Esophagus (tissue), 2 donors: ENCODE data around the gene BOK. TPM values are rescaled to one million over a fixed set of nuclear protein-coding genes. Genes with fewer than 3 reads are reported as not detected.

Experiments used
- H3K27ac ChIP-seq, 2 donors: one replicate each; pipeline ENCODE4 v1.5.1; 2013; ENCODE audit warnings: low read depth in 2 of 2, mild to moderate bottlenecking in 2 of 2, inconsistent platforms in 1 of 2, low read length in 1 of 2, moderate library complexity in 1 of 2
- H3K27me3 ChIP-seq, 2 donors: one replicate each; pipeline ENCODE4 v1.6.1; 2013; ENCODE audit warnings: low read length in 2 of 2, control low read depth in 1 of 2, mild to moderate bottlenecking in 1 of 2; ENCODE audit not compliant: insufficient read depth in 2 of 2, control insufficient read depth in 1 of 2
- H3K36me3 ChIP-seq, 2 donors: one replicate each; pipeline ENCODE4 v1.6.1; 2013; ENCODE audit warnings: low read length in 1 of 2; ENCODE audit not compliant: control insufficient read depth in 2 of 2, insufficient read depth in 2 of 2
- H3K4me1 ChIP-seq, 2 donors: one replicate each; pipeline ENCODE4 v1.6.1; 2013; ENCODE audit warnings: low read length in 1 of 2; ENCODE audit not compliant: control insufficient read depth in 2 of 2, insufficient read depth in 2 of 2
- H3K4me3 ChIP-seq, 2 donors: one replicate each; pipeline ENCODE4 v1.5.1; 2013; ENCODE audit warnings: low read length in 2 of 2, mild to moderate bottlenecking in 2 of 2, low read depth in 1 of 2, moderate library complexity in 1 of 2
- H3K9me3 ChIP-seq, 2 donors: one replicate each; pipeline ENCODE4 v1.6.1; 2013; ENCODE audit warnings: mild to moderate bottlenecking in 2 of 2, low read depth in 1 of 2, low read length in 1 of 2, moderate library complexity in 1 of 2; ENCODE audit not compliant: control insufficient read depth in 2 of 2, insufficient read depth in 1 of 2
- WGBS, 2 donors: extraction: QIAGEN DNeasy Blood & Tissue Kit; methylation state at CpG; one replicate each; pipeline ENCODE4 v1.1.7; 2013; 5-methylcytosine and 5-hydroxymethylcytosine counted together
- polyA plus RNA-seq, 2 donors: library from polyadenylated mRNA; stranded (reverse); fragments of 200-250 nt; gene quantifications; one replicate each; pipeline ENCODE4 v1.2.3, GENCODE V29; 2013
- donor health status: healthy with polysubstance abuse.
- donor health status: Bipolar disorder and iron deficiency.

The BOK gene
- polyA plus RNA-seq, result 10 to 100 TPM; 29.8 to 38.7 TPM

GRCh38 chr2:241558532-241559322, at the start of gene BOK:
Gene BOK (plus strand): TSS chr2:241558745. CDS start chr2:241559484, 739 bp downstream.
- Histone ChIP-seq H3K36me3 (peaks cover 0 to 9% of the 10 kb centered on the region in 2 donors), H3K9me3 (peaks cover 0 to 2% of the 10 kb centered on the region in 2 donors), H3K27ac (peak within 1 kb of the TSS; percentile 87), H3K4me1 (peaks cover 11 to 33% of the 10 kb centered on the region in 2 donors), H3K27me3 (no peaks in the 10 kb centered on the region), H3K4me3 (peak within 1 kb of the TSS; percentile 79 to 84)
- 1 to 2% methylated on average over 58 to 98 of the region's 98 CpGs for WGBS, 2 donors

GRCh38 chr2:241509155-241509784, 49.3 kb upstream of the BOK start:
- Histone ChIP-seq H3K4me1 (peaks cover 11 to 15% of the 10 kb centered on the region in 2 donors), H3K27me3 (no peaks in the 10 kb centered on the region), H3K36me3 (peaks cover 1 to 13% of the 10 kb centered on the region in 2 donors), H3K4me3 (peak overlapping the region; percentile 67 to 90), H3K27ac (peak overlapping the region; percentile 66 to 90), H3K9me3 (no peaks in the 10 kb centered on the region)
- 17 to 18% methylated on average over 24 of the region's 24 CpGs for WGBS, 2 donors

- no peak overlapping the region for H3K4me3 ChIP-seq
- WGBS, 2 donors, result 88 to 93% methylated on average over 6 of the region's 6 CpGs
- H3K4me1 ChIP-seq, result peaks cover 11% of the 10 kb centered on the region in 2 donors
- H3K36me3 ChIP-seq, result peaks cover 0 to 2% of the 10 kb centered on the region in 2 donors
- H3K27me3 ChIP-seq, result no peaks in the 10 kb centered on the region
- no peak overlapping the region for H3K27ac ChIP-seq
- H3K9me3 ChIP-seq, result no peaks in the 10 kb centered on the region
Measured at GRCh38 chr2:241511091-241511741, 47.3 kb upstream of the BOK start.

GRCh38 chr2:241514553-241514952, 44.0 kb upstream of the BOK start:
- 68 to 75% methylated on average over 5 of the region's 5 CpGs for WGBS, 2 donors
- Histone ChIP-seq H3K36me3 (peaks cover 0 to 1% of the 10 kb centered on the region in 2 donors), H3K4me3 (no peak overlapping the region), H3K27ac (no peak overlapping the region), H3K9me3 (no peaks in the 10 kb centered on the region), H3K27me3 (no peaks in the 10 kb centered on the region), H3K4me1 (peaks cover under 1 to 3% of the 10 kb centered on the region in 2 donors)

GRCh38 chr2:241514986-241515737, 43.4 kb upstream of the BOK start:
- H3K9me3 ChIP-seq, result no peaks in the 10 kb centered on the region
- 46% methylated on average over 10 of the region's 10 CpGs for WGBS, 2 donors
- H3K4me3 ChIP-seq, result no peak overlapping the region
- H3K27ac ChIP-seq, result no peak overlapping the region
- no peaks in the 10 kb centered on the region for H3K27me3 ChIP-seq
- peaks cover 0 to 3% of the 10 kb centered on the region in 2 donors for H3K4me1 ChIP-seq
- H3K36me3 ChIP-seq, result peaks cover 0 to 1% of the 10 kb centered on the region in 2 donors

- 92 to 95% methylated on average over 3 of the region's 3 CpGs for WGBS, 2 donors
- Histone ChIP-seq H3K27me3 (no peaks in the 10 kb centered on the region), H3K27ac (no peak overlapping the region), H3K9me3 (no peaks in the 10 kb centered on the region), H3K4me3 (no peak overlapping the region), H3K4me1 (peaks cover 0 to 3% of the 10 kb centered on the region in 2 donors), H3K36me3 (peaks cover 0 to 1% of the 10 kb centered on the region in 2 donors)
Measured at GRCh38 chr2:241516520-241516965, 42.0 kb upstream of the BOK start.

- Histone ChIP-seq H3K9me3 (no peaks in the 10 kb centered on the region), H3K4me1 (peaks cover 0 to 3% of the 10 kb centered on the region in 2 donors), H3K27me3 (no peaks in the 10 kb centered on the region), H3K4me3 (no peak overlapping the region), H3K36me3 (peaks cover 0 to 1% of the 10 kb centered on the region in 2 donors), H3K27ac (no peak overlapping the region)
- 92 to 95% methylated on average over 6 of the region's 6 CpGs for WGBS, 2 donors
Measured at GRCh38 chr2:241517297-241517696, 41.2 kb upstream of the BOK start.

GRCh38 chr2:241519669-241520068, 38.9 kb upstream of the BOK start:
- no peaks in the 10 kb centered on the region for H3K4me1 ChIP-seq
- H3K36me3 ChIP-seq, result no peaks in the 10 kb centered on the region
- WGBS, 2 donors, result 70 to 75% methylated on average over 11 of the region's 11 CpGs
- H3K27ac ChIP-seq, result no peak overlapping the region
- H3K9me3 ChIP-seq, result no peaks in the 10 kb centered on the region
- no peaks in the 10 kb centered on the region for H3K27me3 ChIP-seq
- no peak overlapping the region for H3K4me3 ChIP-seq

- Histone ChIP-seq H3K4me1 (no peaks in the 10 kb centered on the region), H3K4me3 (no peak overlapping the region), H3K36me3 (no peaks in the 10 kb centered on the region), H3K27ac (no peak overlapping the region), H3K9me3 (peaks cover 0 to 2% of the 10 kb centered on the region in 2 donors), H3K27me3 (no peaks in the 10 kb centered on the region)
- 80 to 84% methylated on average over 5 of the region's 5 CpGs for WGBS, 2 donors
Measured at GRCh38 chr2:241522477-241522876, 36.1 kb upstream of the BOK start.
